Pancreas (tissue), 10 donors: Measurements from ENCODE around the gene RARRES2. TPM values are rescaled to one million over a fixed set of nuclear protein-coding genes. Genes with fewer than 3 reads are reported as not detected.

Experiments
- ATAC-seq, 4 donors: fragments of 200-7000 bp; cut with Tn5 transposase; one replicate each; pipeline versions ENCODE4 v1.8.0 to v1.9.1; 2020; ENCODE audit warnings: mild to moderate bottlenecking in 4 of 4, moderate library complexity in 4 of 4
- DNase-seq, 6 donors: peaks; one replicate each; pipeline ENCODE4 v3.0.0-alpha.2; 2020
- FAIRE-seq: peaks from 2 replicates; lab custom pipeline; 2012; peaks lifted over from hg19 to GRCh38; lab: Jason Lieb, UNC
- H3K27ac ChIP-seq, 4 donors: fragments of 200-600 bp; sonication (generic); 1 replicate in 3 of 4; 2 replicates in 1 of 4; pipeline versions ENCODE4 v1.5.0 to v1.8.0; 2020
- H3K27me3 ChIP-seq, 4 donors: fragments of 200-600 bp; one replicate each; pipeline ENCODE4 v1.8.0; 2021
- H3K36me3 ChIP-seq, 3 donors: fragments of 200-600 bp; sonication (generic) in 1 of 3; one replicate each; pipeline versions ENCODE4 v1.5.0 to v1.8.0; 2020 to 2021
- H3K4me1 ChIP-seq, 3 donors: fragments of 200-600 bp; one replicate each; pipeline ENCODE4 v1.8.0; 2021
- H3K4me3 ChIP-seq, 4 donors: fragments of 200-600 bp; sonication (generic) in 2 of 4; one replicate each; pipeline versions ENCODE4 v1.5.0 to v1.8.0; 2020 to 2021
- H3K9me3 ChIP-seq, 4 donors: fragments of 200-600 bp; one replicate each; pipeline ENCODE4 v1.8.0; 2021
- WGBS, 2 donors: extraction: QIAGEN DNeasy Blood & Tissue Kit; methylation state at CpG; one replicate each; pipeline ENCODE4 v1.1.7; 2013; 5-methylcytosine and 5-hydroxymethylcytosine counted together
- intact Hi-C, 3 donors: fragments of 100-400 bp; cut with DNase I; formaldehyde crosslinking; loops; one replicate each; pipeline versions ENCODE4 v1.11.1 to v1.14.2; 2022
- polyA plus RNA-seq, 2 donors: library from polyadenylated mRNA; stranded (reverse); fragments of 200-250 nt; gene quantifications; one replicate each; pipeline ENCODE4 v1.2.3, GENCODE V29; 2013
- total RNA-seq, 6 donors: library from RNA; stranded (reverse); fragmentation: NEBNext Ultra II Directional in 4 of 6; extraction: Animal tissue kit (Norgen Biotek cat#: 25700) in 4 of 6; gene quantifications; one replicate each; pipeline versions ENCODE4 v1.2.1 to v1.2.4, GENCODE V29; 2021 to 2023
- TF ChIP-seq, protein P1 (sequence below), 4 donors: fragments of 200-600 bp; sonication (generic) in 3 of 4; IDR thresholded peaks; one replicate each; pipeline versions ENCODE4 v1.5.0 to v1.8.0; 2021; ENCODE audit warnings: antibody characterized with exemption in 4 of 4
- donor health status: healthy with polysubstance abuse.
- donor health status: DM: no; HTN: no; CAD: no; lungs with moderate emphysema.
- donor health status: DM: no; HTN: no; CAD: no.
- donor health status: control.
- donor health status: control.
- donor health status: Bipolar disorder and iron deficiency.
- donor health status: DM: yes; HTN: yes; CAD: no.
- donor health status: DM: no; HTN: no; CAD: no.
- donor health status: DM: no; HTN: no; CAD: no.
- donor health status: DM: yes; HTN: yes; CAD: no.

Gene RARRES2
- total and polyA plus RNA-seq, 8 donors = 125 to 408 (median 236) TPM

DNA sequence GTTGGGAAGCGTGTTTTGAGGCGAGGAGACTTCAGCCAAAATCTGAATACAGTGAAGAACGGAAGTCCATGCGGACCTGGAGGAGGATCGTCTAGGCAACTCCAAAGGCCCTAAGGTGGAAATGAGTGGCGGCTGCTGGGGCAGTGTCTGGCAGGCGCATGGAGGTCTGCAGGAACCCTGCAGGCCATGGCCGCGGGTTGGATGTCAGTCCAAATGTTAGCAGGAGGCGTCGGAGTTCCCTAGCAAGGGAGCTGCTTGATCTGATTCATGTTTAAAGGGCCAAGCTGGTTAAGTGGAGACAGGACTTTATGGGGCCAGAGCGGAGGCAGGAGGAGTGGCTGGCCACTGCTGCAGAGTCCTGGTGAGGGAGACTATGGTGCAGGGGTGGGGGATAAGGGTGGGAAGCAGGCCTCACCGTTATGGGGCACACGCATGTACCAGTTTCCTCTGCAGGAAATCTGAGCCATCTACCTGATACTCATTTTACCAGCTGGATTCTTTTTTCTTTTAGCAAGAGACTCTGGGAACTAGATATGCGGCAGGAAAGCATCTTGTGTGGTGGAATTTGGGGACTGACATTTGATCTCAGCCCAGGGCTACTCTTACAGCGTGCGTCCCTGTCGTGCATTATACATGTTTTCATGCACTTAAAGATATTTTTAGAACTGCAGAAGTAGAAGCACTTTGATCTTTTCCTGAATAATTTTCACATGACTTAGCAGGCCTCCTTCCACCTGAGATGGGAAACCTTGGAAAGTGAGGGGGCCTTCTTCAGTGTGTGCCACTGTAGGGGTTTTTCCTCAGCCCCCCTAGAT, 20.6 kb upstream of the RARRES2 start:
- H3K36me3 ChIP-seq = no peaks in the 10 kb centered on the region
- H3K4me3 ChIP-seq = no peak overlapping the region
- intact Hi-C loops = no loop called here
- peaks cover 0 to 2% (median 0%) of the 10 kb centered on the region in 3 donors for H3K4me1 ChIP-seq
- FAIRE-seq = no peak
- no peak overlapping the region for H3K27ac ChIP-seq
- no peaks in the 10 kb centered on the region for H3K9me3 ChIP-seq
- no peaks in the 10 kb centered on the region for H3K27me3 ChIP-seq
- WGBS, 2 donors = 86 to 91% methylated on average over 18 of the region's 18 CpGs
- ATAC-seq = no peak
- TF ChIP-seq, protein P1, sequence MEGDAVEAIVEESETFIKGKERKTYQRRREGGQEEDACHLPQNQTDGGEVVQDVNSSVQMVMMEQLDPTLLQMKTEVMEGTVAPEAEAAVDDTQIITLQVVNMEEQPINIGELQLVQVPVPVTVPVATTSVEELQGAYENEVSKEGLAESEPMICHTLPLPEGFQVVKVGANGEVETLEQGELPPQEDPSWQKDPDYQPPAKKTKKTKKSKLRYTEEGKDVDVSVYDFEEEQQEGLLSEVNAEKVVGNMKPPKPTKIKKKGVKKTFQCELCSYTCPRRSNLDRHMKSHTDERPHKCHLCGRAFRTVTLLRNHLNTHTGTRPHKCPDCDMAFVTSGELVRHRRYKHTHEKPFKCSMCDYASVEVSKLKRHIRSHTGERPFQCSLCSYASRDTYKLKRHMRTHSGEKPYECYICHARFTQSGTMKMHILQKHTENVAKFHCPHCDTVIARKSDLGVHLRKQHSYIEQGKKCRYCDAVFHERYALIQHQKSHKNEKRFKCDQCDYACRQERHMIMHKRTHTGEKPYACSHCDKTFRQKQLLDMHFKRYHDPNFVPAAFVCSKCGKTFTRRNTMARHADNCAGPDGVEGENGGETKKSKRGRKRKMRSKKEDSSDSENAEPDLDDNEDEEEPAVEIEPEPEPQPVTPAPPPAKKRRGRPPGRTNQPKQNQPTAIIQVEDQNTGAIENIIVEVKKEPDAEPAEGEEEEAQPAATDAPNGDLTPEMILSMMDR (IDR thresholded peaks at IDR 0.05) = no peak
- no peak for DNase-seq

- WGBS, 2 donors = 80 to 81% methylated on average over 7 of the region's 7 CpGs
- H3K4me1 ChIP-seq = no peaks in the 10 kb centered on the region
- DNase-seq (no peak), ATAC-seq (no peak), FAIRE-seq (no peak)
- H3K9me3 ChIP-seq = no peaks in the 10 kb centered on the region
- TF ChIP-seq, protein P1 (IDR thresholded peaks at IDR 0.05) = no peak
- no peaks in the 10 kb centered on the region for H3K27me3 ChIP-seq
- H3K36me3 ChIP-seq = no peaks in the 10 kb centered on the region
- no peak overlapping the region for H3K4me3 ChIP-seq
- intact Hi-C loops = no loop called here
- no peak overlapping the region for H3K27ac ChIP-seq
Observed at GRCh38 chr7:150361402-150361801, 20.0 kb upstream of the RARRES2 start.

- no peak overlapping the region for H3K4me3 ChIP-seq
- WGBS, 2 donors = 70 to 72% methylated on average over 5 of the region's 5 CpGs
- intact Hi-C loops = no loop called here
- TF ChIP-seq, protein P1 (IDR thresholded peaks at IDR 0.05) = no peak
- no peaks in the 10 kb centered on the region for H3K9me3 ChIP-seq
- H3K27me3 ChIP-seq = no peaks in the 10 kb centered on the region
- FAIRE-seq (no peak), ATAC-seq (no peak), DNase-seq (no peak)
- no peaks in the 10 kb centered on the region for H3K36me3 ChIP-seq
- H3K27ac ChIP-seq = no peak overlapping the region
- H3K4me1 ChIP-seq = peaks cover under 1 to 5% (median 3%) of the 10 kb centered on the region in 3 donors
Observed at GRCh38 chr7:150360363-150361058, 19.1 kb upstream of the RARRES2 start.

GRCh38 chr7:150359622-150360362, 18.4 kb upstream of the RARRES2 start:
- Histone ChIP-seq H3K27ac (no peak overlapping the region), H3K36me3 (no peaks in the 10 kb centered on the region), H3K27me3 (no peaks in the 10 kb centered on the region), H3K4me1 (peaks cover 5 to 10% (median 7%) of the 10 kb centered on the region in 3 donors), H3K4me3 (no peak overlapping the region), H3K9me3 (no peaks in the 10 kb centered on the region)
- ATAC-seq = no peak
- no peak for DNase-seq
- TF ChIP-seq, protein P1 (IDR thresholded peaks at IDR 0.05) = no peak
- intact Hi-C loops = no loop called here
- no peak for FAIRE-seq
- 95 to 98% methylated on average over 2 of the region's 2 CpGs for WGBS, 2 donors
